C4-2B (cell line): ENCODE results near the gene KSR2.

Source experiments
- H3K27ac ChIP-seq: fragments of 450-650 bp; 2 replicates; pipeline ENCODE4 v1.5.1; 2017
- ZFX ChIP-seq: fragments of 450-650 bp; IDR thresholded peaks from 2 replicates; pipeline ENCODE4 v1.6.1; 2017
- TF ChIP-seq, protein P1 (sequence below): fragments of 450-650 bp; conservative IDR thresholded peaks from 2 replicates; pipeline ENCODE4 v1.5.1; 2017; ENCODE audit warnings: mild to moderate bottlenecking

The KSR2 gene

DNA sequence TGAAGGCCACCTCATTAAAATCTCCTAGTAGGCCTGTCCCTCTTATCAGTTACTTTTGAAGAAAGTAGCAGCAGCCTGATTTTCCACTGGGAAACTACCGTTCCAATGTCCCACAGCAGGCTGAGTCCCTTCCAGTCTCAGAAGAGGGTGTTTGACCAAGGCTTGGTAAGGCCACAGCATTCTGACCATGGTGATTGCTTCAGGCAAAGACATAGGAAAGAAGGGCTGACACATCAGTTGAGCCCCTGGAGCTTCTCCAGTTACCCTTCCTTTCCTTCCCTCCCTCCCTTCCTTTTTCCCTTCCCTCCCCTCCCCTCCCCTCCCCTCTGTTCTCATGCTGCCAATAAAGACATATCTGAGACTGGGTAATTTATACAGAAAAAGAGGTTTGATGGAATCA, 373.0 kb downstream of the KSR2 start:
- no peak overlapping the region for H3K27ac ChIP-seq
- TF ChIP-seq ZFX, result no peak
- TF ChIP-seq, protein P1, sequence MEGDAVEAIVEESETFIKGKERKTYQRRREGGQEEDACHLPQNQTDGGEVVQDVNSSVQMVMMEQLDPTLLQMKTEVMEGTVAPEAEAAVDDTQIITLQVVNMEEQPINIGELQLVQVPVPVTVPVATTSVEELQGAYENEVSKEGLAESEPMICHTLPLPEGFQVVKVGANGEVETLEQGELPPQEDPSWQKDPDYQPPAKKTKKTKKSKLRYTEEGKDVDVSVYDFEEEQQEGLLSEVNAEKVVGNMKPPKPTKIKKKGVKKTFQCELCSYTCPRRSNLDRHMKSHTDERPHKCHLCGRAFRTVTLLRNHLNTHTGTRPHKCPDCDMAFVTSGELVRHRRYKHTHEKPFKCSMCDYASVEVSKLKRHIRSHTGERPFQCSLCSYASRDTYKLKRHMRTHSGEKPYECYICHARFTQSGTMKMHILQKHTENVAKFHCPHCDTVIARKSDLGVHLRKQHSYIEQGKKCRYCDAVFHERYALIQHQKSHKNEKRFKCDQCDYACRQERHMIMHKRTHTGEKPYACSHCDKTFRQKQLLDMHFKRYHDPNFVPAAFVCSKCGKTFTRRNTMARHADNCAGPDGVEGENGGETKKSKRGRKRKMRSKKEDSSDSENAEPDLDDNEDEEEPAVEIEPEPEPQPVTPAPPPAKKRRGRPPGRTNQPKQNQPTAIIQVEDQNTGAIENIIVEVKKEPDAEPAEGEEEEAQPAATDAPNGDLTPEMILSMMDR, result no peak

DNA sequence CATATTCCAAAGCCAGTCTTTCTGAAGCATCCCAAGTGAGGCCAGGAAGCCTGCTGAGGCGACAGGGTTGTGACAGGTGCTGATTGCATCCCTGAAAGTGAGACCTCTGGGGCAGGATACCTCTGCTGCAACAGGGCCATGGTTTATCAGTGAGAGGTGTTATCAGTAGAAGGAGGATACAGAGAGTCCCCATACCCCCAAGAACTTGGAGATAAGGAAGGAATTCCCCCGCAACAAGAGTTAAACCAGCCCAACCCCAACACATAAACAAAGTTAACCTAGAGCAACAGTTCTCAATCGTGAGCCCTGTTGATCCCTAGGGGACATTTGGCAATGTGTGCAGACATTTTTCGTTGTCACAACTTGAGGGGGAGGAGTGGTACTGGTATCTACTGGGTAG, 374.3 kb downstream of the KSR2 start:
- no peak overlapping the region for H3K27ac ChIP-seq
- TF ChIP-seq, protein P1, result no peak
- no peak for TF ChIP-seq ZFX

DNA sequence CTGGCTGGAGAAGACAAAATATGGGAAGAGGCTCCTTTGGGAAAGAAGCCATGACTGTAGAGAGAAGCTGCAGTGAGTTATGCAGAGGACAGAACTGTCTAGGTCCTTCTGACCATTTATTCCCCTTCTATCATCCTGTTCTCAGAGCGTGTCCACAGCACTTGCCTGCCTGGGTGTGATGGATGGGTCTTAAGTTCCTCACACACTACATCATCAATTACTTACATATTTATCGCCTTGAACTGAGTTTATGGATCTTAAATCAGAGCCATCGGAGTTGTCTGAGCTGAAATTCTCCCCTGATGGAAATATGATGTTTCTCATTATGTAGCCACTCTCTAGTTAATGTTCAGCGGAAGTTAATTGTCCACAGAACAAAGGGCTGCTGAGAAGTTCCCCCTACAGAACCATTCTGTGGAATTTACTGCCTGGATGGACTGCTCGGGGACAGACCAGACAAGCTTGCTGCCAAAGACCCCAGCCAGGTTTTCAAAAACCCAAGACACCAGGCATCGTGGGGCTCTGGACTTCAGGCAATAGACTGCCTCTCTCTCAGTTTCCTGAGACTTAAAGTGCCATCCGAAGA, 374.9 kb downstream of the KSR2 start:
- TF ChIP-seq, protein P1, result no peak
- TF ChIP-seq ZFX, result no peak

DNA sequence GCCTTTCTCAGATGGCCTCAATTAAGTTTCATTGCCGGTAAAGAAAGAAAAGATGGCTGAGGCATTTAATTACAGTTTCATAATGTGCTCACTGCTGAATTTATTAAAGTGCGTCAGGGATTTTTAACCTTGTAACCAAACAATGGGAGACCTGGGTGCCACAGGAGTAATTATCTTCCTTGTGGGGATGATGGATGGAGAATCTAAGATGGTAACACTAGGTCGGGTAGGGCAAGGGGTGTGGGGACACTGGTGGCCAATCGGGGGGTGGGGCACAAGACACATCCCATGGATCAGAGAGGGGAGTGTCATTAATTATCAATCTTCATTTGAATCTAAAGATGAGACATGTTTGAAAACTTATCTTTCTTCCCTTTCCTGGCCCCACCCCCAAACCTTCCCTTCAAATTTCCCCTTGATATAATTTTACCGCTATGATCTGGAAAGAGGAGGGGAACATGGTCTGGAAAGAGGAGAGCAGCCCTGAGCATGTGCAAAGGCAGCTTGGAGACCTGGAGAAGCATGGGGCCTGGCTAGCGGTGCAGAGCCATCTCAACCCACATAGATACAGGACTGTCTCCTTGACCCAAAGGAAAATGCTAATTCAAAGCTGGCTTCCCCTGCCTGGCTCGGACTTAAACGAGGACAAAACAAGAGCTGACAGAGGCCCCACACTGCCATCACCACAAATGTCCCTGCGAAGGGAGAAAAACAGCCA, 376.0 kb downstream of the KSR2 start:
- no peak overlapping the region for H3K27ac ChIP-seq
- no peak for TF ChIP-seq ZFX
- TF ChIP-seq, protein P1, result no peak

More for the DNA sequence above, 374.9 kb downstream of the KSR2 start:
- no peak overlapping the region for H3K27ac ChIP-seq

DNA sequence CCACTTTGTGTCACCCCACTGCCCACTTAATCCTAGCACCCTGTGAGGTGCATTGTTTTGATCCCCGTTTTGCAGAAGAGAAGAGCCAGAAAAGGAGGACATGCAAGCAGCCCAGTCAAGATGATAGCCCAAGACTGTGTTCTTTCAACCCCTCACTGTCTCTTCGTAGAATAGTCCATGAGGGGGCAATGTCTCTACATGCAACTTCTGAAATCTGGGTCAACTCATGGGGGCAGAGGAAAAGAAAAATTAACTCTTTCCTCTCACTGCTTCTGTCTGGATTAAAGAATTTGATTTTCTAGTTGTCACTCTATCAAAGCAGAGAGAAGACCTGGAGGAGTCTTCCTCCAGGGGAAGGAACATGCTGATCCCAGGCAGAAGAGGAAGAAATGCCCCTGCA, 377.8 kb downstream of the KSR2 start:
- H3K27ac ChIP-seq, result no peak overlapping the region
- TF ChIP-seq, protein P1, result no peak
- TF ChIP-seq ZFX, result no peak

DNA sequence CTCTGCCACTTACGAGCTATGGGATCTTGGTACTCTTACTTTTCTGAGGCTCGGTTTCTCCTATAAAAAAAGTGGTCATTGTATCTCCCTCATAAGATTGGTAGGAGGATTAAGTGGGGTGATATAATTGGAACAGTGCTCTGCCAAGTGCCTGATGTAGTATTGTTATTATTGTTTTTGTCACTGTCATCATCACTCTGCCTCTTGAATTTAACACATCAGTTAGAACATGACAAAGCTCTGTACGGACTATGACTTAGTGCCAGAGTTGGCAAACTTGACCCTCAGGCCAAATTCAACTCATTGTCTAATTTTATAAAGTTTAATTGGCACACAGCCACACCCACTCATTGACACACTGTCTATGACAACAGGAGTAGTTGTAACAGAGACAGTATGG, 378.4 kb downstream of the KSR2 start:
- TF ChIP-seq, protein P1, result no peak
- no peak for TF ChIP-seq ZFX
- no peak overlapping the region for H3K27ac ChIP-seq

DNA sequence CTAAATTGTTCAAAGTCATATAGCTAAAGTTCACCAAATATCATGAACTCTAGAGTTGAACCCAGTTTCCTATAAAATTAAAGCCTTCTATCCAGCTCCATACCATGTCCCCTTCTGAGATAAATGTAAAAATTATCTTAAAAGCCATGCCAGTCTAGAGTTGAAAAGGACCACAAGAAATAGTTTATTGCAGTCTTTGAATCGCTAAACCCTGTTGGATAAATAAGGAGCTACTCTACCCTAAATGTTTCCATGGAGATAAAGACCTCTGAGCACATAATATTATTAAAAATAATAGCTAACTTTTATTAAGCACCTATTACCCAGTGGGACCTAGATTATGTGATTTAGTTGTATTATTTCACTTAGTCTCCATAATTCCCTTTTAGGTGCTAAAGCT, 379.8 kb downstream of the KSR2 start:
- TF ChIP-seq, protein P1, result no peak
- TF ChIP-seq ZFX, result no peak

More for the DNA sequence above, 379.8 kb downstream of the KSR2 start:
- no peak overlapping the region for H3K27ac ChIP-seq
